HEK293T (cell line): ENCODE results near the gene PYGB.

ENCODE experiments used
- ARNT ChIP-seq: fragments of 450-650 bp; IDR thresholded peaks from 2 replicates; pipeline ENCODE4 v1.6.1; 2017; ENCODE audit warnings: mild to moderate bottlenecking
- BHLHE40 ChIP-seq: fragments of 450-650 bp; IDR thresholded peaks from 2 replicates; pipeline ENCODE4 v1.6.1; 2016; ENCODE audit warnings: mild to moderate bottlenecking, moderate library complexity, borderline replicate concordance
- ELF4 ChIP-seq: fragments of 450-650 bp; IDR thresholded peaks from 2 replicates; pipeline ENCODE4 v1.6.1; 2017; ENCODE audit warnings: antibody characterized with exemption
- FOXA1 ChIP-seq: fragments of 450-650 bp; IDR thresholded peaks from 2 replicates; pipeline ENCODE4 v1.6.1; 2016; ENCODE audit warnings: mild to moderate bottlenecking
- FOXK2 ChIP-seq: fragments of 450-650 bp; IDR thresholded peaks from 2 replicates; pipeline ENCODE4 v1.6.1; 2016; ENCODE audit warnings: mild to moderate bottlenecking
- FOXM1 ChIP-seq: fragments of 450-650 bp; IDR thresholded peaks from 2 replicates; pipeline ENCODE4 v1.6.1; 2017; ENCODE audit warnings: mild to moderate bottlenecking, borderline replicate concordance
- L3MBTL2 ChIP-seq: fragments of 450-650 bp; conservative IDR thresholded peaks from 2 replicates; pipeline ENCODE4 v1.6.1; 2016; ENCODE audit warnings: mild to moderate bottlenecking
- LEF1 ChIP-seq: fragments of 450-650 bp; IDR thresholded peaks from 2 replicates; pipeline ENCODE4 v1.6.1; 2017; ENCODE audit warnings: mild to moderate bottlenecking, borderline replicate concordance
- SP1 ChIP-seq: fragments of 450-650 bp; IDR thresholded peaks from 2 replicates; pipeline ENCODE4 v1.6.1; 2017
- SUZ12 ChIP-seq: fragments of 450-650 bp; IDR thresholded peaks from 2 replicates; pipeline ENCODE4 v1.6.1; 2016; ENCODE audit warnings: mild to moderate bottlenecking
- TARDBP ChIP-seq: fragments of 450-650 bp; IDR thresholded peaks from 2 replicates; pipeline ENCODE4 v1.6.1; 2016
- ZNF384 ChIP-seq: fragments of 450-650 bp; IDR thresholded peaks from 2 replicates; pipeline ENCODE4 v1.6.1; 2016

DNA sequence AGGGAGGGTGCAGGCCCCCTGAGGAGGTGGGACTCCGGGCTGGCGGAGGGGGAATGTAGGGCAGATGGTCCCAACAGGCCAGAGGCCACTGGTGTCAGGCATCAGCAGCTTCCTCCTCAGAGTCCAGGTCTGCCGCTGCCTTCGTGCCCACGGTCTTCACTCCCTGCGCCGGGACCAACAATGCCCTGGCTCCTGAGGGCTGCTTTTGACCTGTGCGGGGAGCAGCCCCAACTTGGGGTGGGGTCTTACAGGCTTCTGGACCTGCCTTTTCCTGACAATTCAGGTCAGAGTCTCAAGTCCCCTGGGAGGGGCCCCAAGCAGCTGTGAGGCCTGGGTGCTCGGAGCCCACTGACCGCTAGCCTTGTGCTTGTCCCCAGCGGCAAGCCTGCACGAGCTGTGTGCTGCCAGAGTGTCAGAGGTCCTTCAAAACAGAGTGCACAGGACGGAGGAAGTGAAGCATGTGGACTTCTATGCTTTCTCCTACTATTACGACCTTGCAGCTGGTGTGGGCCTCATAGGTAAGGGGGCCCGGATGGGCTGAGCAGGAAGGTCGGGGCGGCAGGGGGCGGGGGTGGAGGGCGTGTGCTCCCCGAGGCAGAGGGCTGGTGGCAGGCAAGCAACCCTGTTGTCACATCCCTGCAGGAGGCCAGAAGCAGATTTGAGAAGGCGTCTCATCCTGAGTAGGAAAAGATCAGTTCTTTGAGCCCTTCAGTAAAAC is 25.3 kb upstream of the PYGB start:
- TF ChIP-seq ZNF384 (no peak), SP1 (no peak), SUZ12 (no peak), FOXM1 (no peak), BHLHE40 (no peak), TARDBP (no peak), FOXA1 (no peak), L3MBTL2 (no peak), ELF4 (no peak), ARNT (no peak), FOXK2 (no peak), LEF1 (no peak)
